Measurements from ENCODE around the gene SHROOM2. TPM values are rescaled to one million over a fixed set of nuclear protein-coding genes. Genes with fewer than 3 reads are reported as not detected.

SHROOM2 gene
- total RNA-seq, 5 donors from 2014 or later (not counting 1 experiment from before 2014, with no cell fraction given), result 0.03 to 0.06 TPM; not detected in 3

- POLR2A ChIA-PET, result interaction anchor here in 1 of 2 donors (0.6 kb wide), 1 partner anchor 71 kb away, joined by 5 read pairs; no protein-coding TSS in a partner anchor
- Mint-ChIP-seq H3K4me1 (no peaks in the 10 kb centered on the region), H3K27ac (no peak overlapping the region), H3K9me3 (no peaks in the 10 kb centered on the region), H3K4me3 (no peak overlapping the region), H3K27me3 (peaks cover 2 to 18% of the 10 kb centered on the region in 2 donors), H3K36me3 (no peaks in the 10 kb centered on the region)
- H3K9me3 ChIP-seq, result no peaks in the 10 kb centered on the region
- WGBS (ENCODE audit: insufficient coverage), result 85% methylated on average over 3 of the region's 12 CpGs
- no peak overlapping the region for H3K4me3 ChIP-seq (ENCODE audit: control insufficient read depth in 1 of 2, extremely low read depth in 1 of 2, low read length in 1 of 2)
- no peak for DNase-seq
- H3K27me3 ChIP-seq (replicated peaks in 1 of 2; ENCODE audit: control insufficient read depth in 2 of 2, extremely low read depth in 1 of 2, insufficient read depth in 2 of 2, low read length in 1 of 2), result peaks cover 0 to 7% of the 10 kb centered on the region in 2 experiments
- no peak overlapping the region for H3K27ac ChIP-seq (ENCODE audit: low read length)
- CTCF ChIA-PET, result no interaction called here
- H3K36me3 ChIP-seq (ENCODE audit: control insufficient read depth in 2 of 2, extremely low read depth in 1 of 2, insufficient read depth in 1 of 2, low read length in 1 of 2), result no peaks in the 10 kb centered on the region
- no peak for ATAC-seq (replicated peaks in 1 of 4)
- H3K4me1 ChIP-seq (ENCODE audit: control insufficient read depth in 1 of 2, extremely low read depth in 1 of 2, insufficient read depth in 2 of 2, low read length in 2 of 2), result no peaks in the 10 kb centered on the region
These were observed 38.3 kb downstream of the SHROOM2 start for GRCh38 chrX:9824554-9824953.

GRCh38 chrX:9825129-9825790 is 39.0 kb downstream of the SHROOM2 start:
- no peak overlapping the region for H3K4me3 ChIP-seq (ENCODE audit: control insufficient read depth in 1 of 2, extremely low read depth in 1 of 2, low read length in 1 of 2)
- H3K4me1 ChIP-seq (ENCODE audit: control insufficient read depth in 1 of 2, extremely low read depth in 1 of 2, insufficient read depth in 2 of 2, low read length in 2 of 2), result no peaks in the 10 kb centered on the region
- CTCF ChIA-PET, result no interaction called here
- Mint-ChIP-seq H3K4me1 (no peaks in the 10 kb centered on the region), H3K27ac (no peak overlapping the region), H3K4me3 (no peak overlapping the region), H3K36me3 (no peaks in the 10 kb centered on the region), H3K27me3 (peaks cover 4 to 18% of the 10 kb centered on the region in 2 donors), H3K9me3 (no peaks in the 10 kb centered on the region)
- DNase-seq (no peak), ATAC-seq (replicated peaks in 1 of 4) (no peak)
- POLR2A ChIA-PET, result interaction anchor here in 1 of 2 donors (0.6 kb wide), 1 partner anchor 72 kb away, joined by 5 read pairs; no protein-coding TSS in a partner anchor
- peaks cover 0 to 7% of the 10 kb centered on the region in 2 experiments for H3K27me3 ChIP-seq (replicated peaks in 1 of 2; ENCODE audit: control insufficient read depth in 2 of 2, extremely low read depth in 1 of 2, insufficient read depth in 2 of 2, low read length in 1 of 2)
- H3K9me3 ChIP-seq, result no peaks in the 10 kb centered on the region
- no peak overlapping the region for H3K27ac ChIP-seq (ENCODE audit: low read length)
- WGBS (ENCODE audit: insufficient coverage), result no CpG with 5 or more reads among the region's 6 CpGs
- no peaks in the 10 kb centered on the region for H3K36me3 ChIP-seq (ENCODE audit: control insufficient read depth in 2 of 2, extremely low read depth in 1 of 2, insufficient read depth in 1 of 2, low read length in 1 of 2)

GRCh38 chrX:9825966-9826365 is 39.7 kb downstream of the SHROOM2 start:
- no peaks in the 10 kb centered on the region for H3K9me3 ChIP-seq
- H3K27ac ChIP-seq (ENCODE audit: low read length), result no peak overlapping the region
- Mint-ChIP-seq H3K9me3 (no peaks in the 10 kb centered on the region), H3K4me3 (no peak overlapping the region), H3K36me3 (no peaks in the 10 kb centered on the region), H3K27ac (no peak overlapping the region), H3K27me3 (peaks cover 4 to 17% of the 10 kb centered on the region in 2 donors), H3K4me1 (no peaks in the 10 kb centered on the region)
- ChIA-PET CTCF (interaction anchor here in 1 of 2 donors (0.7 kb wide), 1 partner anchor 223 kb away, joined by 3 read pairs; no protein-coding TSS in a partner anchor), POLR2A (no interaction called here)
- DNase-seq, result no peak
- H3K36me3 ChIP-seq (ENCODE audit: control insufficient read depth in 2 of 2, extremely low read depth in 1 of 2, insufficient read depth in 1 of 2, low read length in 1 of 2), result no peaks in the 10 kb centered on the region
- H3K4me1 ChIP-seq (ENCODE audit: control insufficient read depth in 1 of 2, extremely low read depth in 1 of 2, insufficient read depth in 2 of 2, low read length in 2 of 2), result no peaks in the 10 kb centered on the region
- ATAC-seq (replicated peaks in 1 of 4), result no peak
- H3K27me3 ChIP-seq (replicated peaks in 1 of 2; ENCODE audit: control insufficient read depth in 2 of 2, extremely low read depth in 1 of 2, insufficient read depth in 2 of 2, low read length in 1 of 2), result peaks cover 0 to 9% of the 10 kb centered on the region in 2 experiments
- H3K4me3 ChIP-seq (ENCODE audit: control insufficient read depth in 1 of 2, extremely low read depth in 1 of 2, low read length in 1 of 2), result no peak overlapping the region
- WGBS (ENCODE audit: insufficient coverage), result 100% methylated on average over 4 of the region's 8 CpGs

- no peak overlapping the region for H3K4me3 Mint-ChIP-seq
- Histone ChIP-seq H3K36me3 (ENCODE audit: control insufficient read depth in 2 of 2, extremely low read depth in 1 of 2, insufficient read depth in 1 of 2, low read length in 1 of 2) (no peaks in the 10 kb centered on the region), H3K4me1 (ENCODE audit: control insufficient read depth in 1 of 2, extremely low read depth in 1 of 2, insufficient read depth in 2 of 2, low read length in 2 of 2) (no peaks in the 10 kb centered on the region), H3K27ac (ENCODE audit: low read length) (no peak overlapping the region), H3K27me3 (replicated peaks in 1 of 2; ENCODE audit: control insufficient read depth in 2 of 2, extremely low read depth in 1 of 2, insufficient read depth in 2 of 2, low read length in 1 of 2) (peaks cover 0 to 4% of the 10 kb centered on the region in 2 experiments), H3K9me3 (no peaks in the 10 kb centered on the region), H3K4me3 (ENCODE audit: control insufficient read depth in 1 of 2, extremely low read depth in 1 of 2, low read length in 1 of 2) (no peak overlapping the region)
- no CpG with 5 or more reads among the region's 14 CpGs for WGBS (ENCODE audit: insufficient coverage)
- H3K9me3 Mint-ChIP-seq, result no peaks in the 10 kb centered on the region
- ChIA-PET POLR2A (interaction anchor here (0.6 kb wide), 2 partner anchors 26 to 1887 kb away, joined by 3 read pairs; no protein-coding TSS in a partner anchor), CTCF (no interaction called here)
- no peaks in the 10 kb centered on the region for H3K36me3 Mint-ChIP-seq
- peaks cover 0 to 3% of the 10 kb centered on the region in 2 donors for H3K27me3 Mint-ChIP-seq
- H3K27ac Mint-ChIP-seq, result no peak overlapping the region
- no peaks in the 10 kb centered on the region for H3K4me1 Mint-ChIP-seq
- DNase-seq (no peak), ATAC-seq (replicated peaks in 1 of 4) (no peak)
These were observed 43.4 kb downstream of the SHROOM2 start for GRCh38 chrX:9829308-9830267.

- Histone ChIP-seq H3K27me3 (replicated peaks in 1 of 2; ENCODE audit: control insufficient read depth in 2 of 2, extremely low read depth in 1 of 2, insufficient read depth in 2 of 2, low read length in 1 of 2) (peaks cover 0 to 6% of the 10 kb centered on the region in 2 experiments), H3K4me3 (ENCODE audit: control insufficient read depth in 1 of 2, extremely low read depth in 1 of 2, low read length in 1 of 2) (no peak overlapping the region), H3K36me3 (ENCODE audit: control insufficient read depth in 2 of 2, extremely low read depth in 1 of 2, insufficient read depth in 1 of 2, low read length in 1 of 2) (no peaks in the 10 kb centered on the region), H3K27ac (ENCODE audit: low read length) (no peak overlapping the region), H3K4me1 (ENCODE audit: control insufficient read depth in 1 of 2, extremely low read depth in 1 of 2, insufficient read depth in 2 of 2, low read length in 2 of 2) (no peaks in the 10 kb centered on the region), H3K9me3 (no peaks in the 10 kb centered on the region)
- H3K27me3 Mint-ChIP-seq, result peaks cover 0 to 4% of the 10 kb centered on the region in 2 donors
- no peaks in the 10 kb centered on the region for H3K9me3 Mint-ChIP-seq
- H3K4me3 Mint-ChIP-seq, result no peak overlapping the region
- ATAC-seq (replicated peaks in 1 of 4), result no peak
- 18% methylated on average over 3 of the region's 6 CpGs for WGBS (ENCODE audit: insufficient coverage)
- no peaks in the 10 kb centered on the region for H3K36me3 Mint-ChIP-seq
- no peaks in the 10 kb centered on the region for H3K4me1 Mint-ChIP-seq
- no peak for DNase-seq
- ChIA-PET POLR2A (no interaction called here), CTCF (no interaction called here)
- no peak overlapping the region for H3K27ac Mint-ChIP-seq
These were observed 46.6 kb downstream of the SHROOM2 start for GRCh38 chrX:9832811-9833210.

- Mint-ChIP-seq H3K4me1 (no peaks in the 10 kb centered on the region), H3K9me3 (no peaks in the 10 kb centered on the region), H3K27ac (no peak overlapping the region), H3K27me3 (peaks cover 2 to 10% of the 10 kb centered on the region in 2 donors), H3K36me3 (no peaks in the 10 kb centered on the region), H3K4me3 (no peak overlapping the region)
- H3K27me3 ChIP-seq (replicated peaks in 1 of 2; ENCODE audit: control insufficient read depth in 2 of 2, extremely low read depth in 1 of 2, insufficient read depth in 2 of 2, low read length in 1 of 2), result peaks cover 0 to 6% of the 10 kb centered on the region in 2 experiments
- no peaks in the 10 kb centered on the region for H3K4me1 ChIP-seq (ENCODE audit: control insufficient read depth in 1 of 2, extremely low read depth in 1 of 2, insufficient read depth in 2 of 2, low read length in 2 of 2)
- H3K27ac ChIP-seq (ENCODE audit: low read length), result no peak overlapping the region
- H3K4me3 ChIP-seq (ENCODE audit: control insufficient read depth in 1 of 2, extremely low read depth in 1 of 2, low read length in 1 of 2), result no peak overlapping the region
- ChIA-PET CTCF (no interaction called here), POLR2A (no interaction called here)
- DNase-seq (no peak), ATAC-seq (replicated peaks in 1 of 4) (no peak)
- 0% methylated on average over 1 of the region's 11 CpGs for WGBS (ENCODE audit: insufficient coverage)
- no peaks in the 10 kb centered on the region for H3K36me3 ChIP-seq (ENCODE audit: control insufficient read depth in 2 of 2, extremely low read depth in 1 of 2, insufficient read depth in 1 of 2, low read length in 1 of 2)
- no peaks in the 10 kb centered on the region for H3K9me3 ChIP-seq
These were observed 49.5 kb downstream of the SHROOM2 start for GRCh38 chrX:9835585-9836210.
